Parietal lobe (tissue), 1 donor: ENCODE results near the gene NONO. TPM values are rescaled to one million over a fixed set of nuclear protein-coding genes. Genes with fewer than 3 reads are reported as not detected.

Source experiments
- total RNA-seq: library from RNA; depleted of rRNA; stranded (reverse); fragments of >200 nt; gene quantifications from one replicate; pipeline ENCODE4 v1.2.3, GENCODE V29; 2014

The NONO gene, protein sequence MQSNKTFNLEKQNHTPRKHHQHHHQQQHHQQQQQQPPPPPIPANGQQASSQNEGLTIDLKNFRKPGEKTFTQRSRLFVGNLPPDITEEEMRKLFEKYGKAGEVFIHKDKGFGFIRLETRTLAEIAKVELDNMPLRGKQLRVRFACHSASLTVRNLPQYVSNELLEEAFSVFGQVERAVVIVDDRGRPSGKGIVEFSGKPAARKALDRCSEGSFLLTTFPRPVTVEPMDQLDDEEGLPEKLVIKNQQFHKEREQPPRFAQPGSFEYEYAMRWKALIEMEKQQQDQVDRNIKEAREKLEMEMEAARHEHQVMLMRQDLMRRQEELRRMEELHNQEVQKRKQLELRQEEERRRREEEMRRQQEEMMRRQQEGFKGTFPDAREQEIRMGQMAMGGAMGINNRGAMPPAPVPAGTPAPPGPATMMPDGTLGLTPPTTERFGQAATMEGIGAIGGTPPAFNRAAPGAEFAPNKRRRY
- 372 TPM for total RNA-seq

DNA sequence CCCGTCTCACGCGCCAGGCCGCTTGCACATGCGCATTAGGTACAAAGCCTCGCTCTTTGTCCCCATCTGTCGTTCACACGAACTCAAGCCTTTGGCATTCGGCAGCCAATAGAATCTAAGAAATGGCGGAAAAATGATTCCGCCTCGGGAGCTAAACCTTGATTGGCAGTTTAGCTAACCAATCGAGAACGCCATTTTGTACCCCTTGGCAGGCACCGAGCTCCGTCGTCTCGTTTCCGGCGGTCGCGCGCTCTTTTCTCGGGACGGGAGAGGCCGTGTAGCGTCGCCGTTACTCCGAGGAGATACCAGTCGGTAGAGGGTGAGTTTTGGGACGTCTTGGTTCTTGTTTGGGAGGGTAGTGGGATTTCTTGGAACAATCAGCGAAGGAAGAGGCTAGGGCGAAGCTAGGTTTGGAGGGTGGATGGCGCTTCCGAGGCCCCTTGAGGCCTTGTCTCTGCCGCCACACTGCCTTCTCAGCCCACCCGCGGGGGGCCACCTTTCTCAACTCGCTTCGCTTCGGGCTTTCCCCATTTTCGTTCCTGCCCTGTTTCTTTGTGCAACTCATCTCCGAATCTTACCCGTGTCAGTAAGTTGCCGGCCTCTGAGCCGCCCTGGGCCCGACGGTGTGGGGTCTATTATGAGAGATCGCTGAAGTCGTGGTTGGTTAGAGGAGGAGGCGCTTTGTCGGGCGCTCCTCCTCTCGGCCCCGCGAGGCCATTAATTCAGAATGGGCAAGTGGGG is at the start of gene NONO:
TSS of gene NONO (plus strand) at position 233 of the 741 bp plus-strand sequence. CDS start 7,003 bp downstream, outside the sequence.

DNA sequence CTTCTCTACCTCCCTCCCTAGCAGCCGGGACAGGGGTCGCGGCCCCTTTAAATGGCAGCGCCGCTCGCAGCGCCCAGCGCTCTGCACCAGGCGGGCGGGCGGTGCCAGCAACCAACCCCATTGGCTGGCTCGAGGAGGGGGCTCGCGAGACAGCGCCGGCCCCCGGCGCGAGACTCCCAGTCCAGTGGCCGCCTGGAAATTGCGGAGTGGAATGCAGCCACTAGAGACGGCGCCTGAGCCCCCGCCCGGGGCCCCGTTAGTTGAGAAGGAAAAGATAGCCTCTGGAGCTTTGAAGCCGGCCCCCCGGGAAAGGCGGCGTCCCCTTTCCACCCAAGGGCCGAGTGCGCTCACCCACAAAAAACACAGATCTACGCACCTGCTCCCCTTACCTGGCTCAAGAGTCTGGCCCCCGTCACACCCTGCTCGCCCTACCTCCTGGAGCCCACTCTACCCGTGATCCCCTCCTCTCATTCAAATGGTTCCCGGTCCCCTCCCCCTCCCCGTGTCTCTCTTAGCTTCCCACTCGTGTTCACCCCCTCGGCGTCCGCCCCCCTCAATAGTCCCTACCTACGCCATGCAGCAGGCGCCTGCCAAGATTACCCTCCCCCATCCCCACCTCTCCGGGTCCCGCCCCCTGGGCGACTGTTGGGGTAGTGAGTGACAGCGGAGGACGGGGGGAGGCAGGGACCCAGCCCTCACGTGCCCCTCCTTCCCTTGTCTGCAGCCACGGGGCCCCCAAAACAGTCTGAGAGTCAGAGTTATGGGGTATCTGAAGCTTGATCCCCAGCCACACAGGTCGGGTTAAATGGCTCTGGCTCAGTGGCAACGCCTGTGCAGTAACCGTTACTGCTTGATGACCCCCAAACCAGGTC is 29.1 kb upstream of the NONO start, which contains the start of gene ZMYM3:
TSS of gene ZMYM3 (minus strand) at position 49 of the 872 bp plus-strand sequence. CDS start 885 bp downstream, outside the sequence.

DNA sequence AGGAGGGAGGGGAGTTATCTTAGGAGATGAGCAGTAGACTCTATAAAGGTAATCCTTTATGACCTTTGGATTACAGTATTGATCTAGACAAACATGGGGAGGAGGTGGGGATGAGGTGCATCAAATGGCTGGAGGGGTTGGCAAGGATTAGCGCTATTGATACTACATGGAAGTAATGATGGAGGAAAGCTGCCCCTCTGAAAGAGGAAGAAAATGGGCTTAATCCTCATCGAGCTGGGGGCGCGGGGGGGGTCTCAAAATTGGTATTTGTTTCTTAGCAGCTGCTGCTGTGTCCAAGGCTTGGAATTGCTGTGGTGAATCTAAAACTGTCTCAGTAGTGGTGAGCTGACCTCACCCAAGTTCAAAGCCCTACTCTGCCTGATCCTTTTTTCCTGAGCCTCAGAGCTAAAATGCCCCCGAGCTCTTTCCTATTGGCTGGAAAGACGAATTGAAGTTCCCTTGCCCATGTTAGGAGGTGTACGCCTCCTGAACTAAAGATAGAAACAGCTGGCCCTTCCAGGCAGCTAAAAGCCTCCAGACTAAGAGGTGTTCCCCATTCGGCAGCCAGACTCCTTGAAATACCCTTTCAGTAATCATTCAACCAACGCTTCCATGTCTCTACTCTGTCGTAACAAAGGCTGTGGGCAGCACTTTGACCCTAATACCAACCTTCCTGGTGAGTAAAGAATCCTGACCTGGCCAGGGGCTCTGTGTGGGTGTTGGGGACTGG is 17.9 kb downstream of the NONO start, which contains the start of gene ITGB1BP2:
TSS of gene ITGB1BP2 (plus strand) at position 556 of the 730 bp plus-strand sequence. CDS start at position 613, 57 bp downstream.

Other genes with a start within 250 kb of the NONO start
- 57.9 TPM for gene SNX12, start 215.3 kb upstream of the NONO start, total RNA-seq
- 3.4 TPM for gene FOXO4, start 187.8 kb upstream of the NONO start, total RNA-seq
- not detected for gene CXorf65, start 176.9 kb upstream of the NONO start, total RNA-seq
- gene IL2RG, start 172.1 kb upstream of the NONO start, total RNA-seq: 0.63 TPM
- gene MED12, start 165.0 kb upstream of the NONO start, total RNA-seq: 46.0 TPM
- 29.1 TPM for gene NLGN3, start 138.8 kb upstream of the NONO start, total RNA-seq
- not detected for gene GJB1, start 60.4 kb upstream of the NONO start, total RNA-seq
- 35.4 TPM for gene ZMYM3, start 29.5 kb upstream of the NONO start, total RNA-seq
- 6.6 TPM for gene ITGB1BP2, start 18.1 kb downstream of the NONO start, total RNA-seq
- gene TAF1, start 82.7 kb downstream of the NONO start, total RNA-seq: 111 TPM
- 406 TPM for gene OGT, start 249.5 kb downstream of the NONO start, total RNA-seq